Left renal pelvis (tissue), 4 donors: ENCODE measurements around the gene CDHR4. TPM values are rescaled to one million over a fixed set of nuclear protein-coding genes. Genes with fewer than 3 reads are reported as not detected.
"Not testable (repeated sequence)": the region's sequence is repeated elsewhere in the genome, so short reads cannot be mapped to it uniquely, and the experiment has no call there.

Source experiments
- DNase-seq, 4 donors: peaks; one replicate each; pipeline ENCODE4 v3.0.0-alpha.2; 2013; ENCODE audit warnings: low read depth in 4 of 4, low spot score in 3 of 4
- polyA plus RNA-seq, 4 donors: library from polyadenylated mRNA; unstranded; fragments of 120-200 nt; gene quantifications; one replicate each; pipeline ENCODE4 v1.2.1, GENCODE V29; 2013; ENCODE audit not compliant: insufficient read length in 4 of 4

CDHR4 gene
- polyA plus RNA-seq, 4 donors, result 0.12 TPM; not detected in 3

GRCh38 chr3:49782277-49782676, 17.4 kb downstream of the CDHR4 start:
- DNase-seq, result not testable (repeated sequence)

GRCh38 chr3:49781415-49782199, 18.1 kb downstream of the CDHR4 start:
- DNase-seq, result no peak

GRCh38 chr3:49780975-49781365, 18.7 kb downstream of the CDHR4 start:
- not testable (repeated sequence) for DNase-seq

DNA sequence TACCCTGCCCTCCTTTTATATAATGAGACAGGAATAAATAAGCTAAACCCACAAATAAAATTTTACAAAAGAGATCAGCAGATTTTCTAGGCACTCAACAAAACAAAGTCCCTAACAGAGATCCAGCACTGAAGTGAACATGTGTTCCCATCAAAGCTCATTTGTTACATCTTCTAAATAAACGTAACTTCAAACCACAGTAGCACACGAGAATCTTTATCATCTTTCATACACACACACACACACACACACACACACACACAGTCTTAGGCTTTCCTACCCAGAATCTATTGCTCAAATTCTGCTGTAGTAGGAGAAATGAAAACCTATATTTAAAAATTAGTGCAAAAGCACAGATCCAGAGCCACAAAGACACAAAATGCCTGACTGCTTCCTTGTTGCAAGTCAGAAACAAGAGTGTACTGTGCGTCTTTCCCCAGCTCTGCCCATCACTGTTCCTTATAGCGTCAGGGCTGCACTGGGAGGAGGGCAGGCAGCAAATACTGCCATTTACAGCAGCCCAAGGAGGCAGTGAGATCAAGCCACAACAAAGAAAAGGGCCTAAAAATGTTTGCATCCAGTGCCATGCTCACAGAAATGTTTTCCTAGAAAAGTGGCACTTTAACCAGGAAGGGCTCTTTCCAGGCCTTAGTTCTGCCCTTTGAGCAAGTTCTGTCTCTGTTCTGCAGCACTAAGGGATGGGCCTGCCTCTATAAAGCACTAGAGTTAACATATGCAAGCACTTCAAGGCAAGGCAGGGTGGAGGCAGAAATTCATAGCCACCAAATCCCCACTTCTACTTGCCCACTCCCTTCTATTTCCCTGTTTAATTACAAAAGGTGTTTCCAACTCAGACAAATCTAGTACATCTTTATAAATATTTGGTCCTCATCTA, 19.3 kb downstream of the CDHR4 start:
- no peak for DNase-seq

DNA sequence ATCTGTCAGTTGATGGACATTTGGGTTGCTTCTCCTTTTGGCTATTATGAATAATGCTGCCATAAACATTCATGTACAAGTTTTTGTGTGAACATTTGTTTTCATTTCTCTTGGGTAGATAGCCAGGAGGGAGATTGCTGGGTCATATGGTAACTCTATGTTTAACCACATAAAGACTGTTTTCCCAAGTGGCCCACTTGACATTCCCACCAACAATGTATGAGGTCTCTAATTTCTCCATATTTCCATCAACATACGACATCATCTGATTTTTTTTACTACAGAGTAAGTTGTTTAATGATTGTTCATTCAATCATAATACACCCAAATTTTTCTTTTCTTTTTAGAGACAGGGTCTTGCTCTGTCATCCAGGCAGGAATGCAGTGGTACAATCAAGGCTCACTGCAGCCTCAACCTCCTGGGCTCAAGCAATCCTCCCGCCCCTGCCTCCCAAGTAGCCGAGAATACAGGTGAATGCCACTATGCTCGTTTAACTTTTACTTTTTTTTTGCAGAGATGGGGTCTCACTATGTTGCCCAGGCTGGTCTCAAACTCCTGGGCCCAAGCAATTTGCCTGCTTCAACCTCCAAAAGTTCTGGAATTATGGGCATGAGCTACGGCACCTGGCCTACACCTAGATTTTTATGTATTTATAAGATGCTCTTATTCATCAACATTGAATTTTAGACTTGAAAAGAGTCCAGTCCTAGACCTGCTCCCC, 20.2 kb downstream of the CDHR4 start:
- DNase-seq, result no peak

GRCh38 chr3:49776101-49776500, 23.6 kb downstream of the CDHR4 start:
- not testable (repeated sequence) for DNase-seq

GRCh38 chr3:49775538-49775937, 24.1 kb downstream of the CDHR4 start:
- DNase-seq, result no peak

DNA sequence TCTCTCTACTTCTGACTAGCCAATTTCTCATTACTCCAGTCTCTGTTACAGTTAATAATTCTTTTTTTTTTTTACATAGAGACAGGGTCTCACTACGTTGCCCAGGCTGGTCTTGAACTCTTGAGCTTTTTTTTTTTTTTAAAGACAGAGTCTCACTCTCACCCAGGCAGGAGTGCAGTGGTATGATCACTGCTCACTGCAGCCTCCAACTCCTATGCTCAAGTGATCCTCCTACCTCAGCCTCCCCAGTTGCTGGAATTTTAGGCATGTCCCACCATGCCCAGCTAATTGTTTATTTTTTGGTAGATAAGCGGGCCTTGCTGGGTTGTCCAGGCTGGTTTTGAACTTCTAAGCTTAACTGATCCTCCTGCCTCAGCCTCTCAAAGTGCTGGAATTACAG, 27.0 kb downstream of the CDHR4 start:
- DNase-seq, result no peak

- DNase-seq, result no peak
Measured at GRCh38 chr3:49771340-49771938, 28.2 kb downstream of the CDHR4 start.

DNA sequence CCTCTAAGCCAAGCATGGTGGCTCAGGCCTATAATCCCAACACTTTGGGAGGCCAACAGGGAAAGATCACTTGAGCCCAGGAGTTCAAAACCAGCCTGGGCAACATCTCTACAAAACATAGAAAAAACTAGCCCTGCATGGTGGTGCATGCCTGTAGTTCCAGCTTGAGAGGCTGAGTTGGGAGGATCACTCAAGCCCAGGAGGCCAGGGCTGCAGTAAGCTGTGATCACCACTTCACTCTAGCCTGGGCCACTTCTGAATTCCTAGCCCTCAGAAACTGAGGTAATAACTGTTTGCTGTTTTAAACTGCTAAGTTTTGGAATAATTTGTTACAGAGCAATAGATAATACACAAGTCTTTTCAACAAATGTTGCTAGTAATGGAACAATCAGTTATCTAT, 29.7 kb downstream of the CDHR4 start:
- DNase-seq, result no peak

DNA sequence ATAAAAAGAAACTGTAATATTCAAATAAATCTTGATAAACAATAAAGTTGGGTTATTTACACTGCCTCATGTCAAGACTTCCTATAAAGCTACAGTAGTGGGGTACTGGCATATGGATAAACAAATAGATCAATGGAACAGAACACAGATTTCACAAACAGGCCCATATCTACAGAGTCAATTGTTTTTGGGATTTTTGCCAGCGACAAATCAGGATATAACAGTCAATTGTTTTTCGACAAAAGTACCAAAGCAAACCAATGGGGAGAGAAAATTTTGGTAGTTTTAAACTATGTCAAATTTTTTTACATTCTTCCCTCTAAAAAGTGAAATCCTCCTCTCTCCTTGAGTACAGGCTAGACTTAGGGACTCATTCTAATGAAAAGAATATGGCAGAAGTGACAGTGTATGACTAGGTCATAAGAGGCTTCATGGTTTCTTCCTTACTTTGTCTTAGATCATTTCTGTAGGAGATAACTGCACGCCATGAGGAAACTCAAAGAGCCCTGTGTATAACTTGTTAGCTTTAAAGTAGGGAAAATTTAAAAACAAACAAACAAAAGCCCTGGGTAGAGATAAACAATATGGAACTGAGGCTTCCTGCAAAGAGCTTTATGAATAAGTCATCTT, 30.3 kb downstream of the CDHR4 start:
- DNase-seq, result no peak

GRCh38 chr3:49763981-49764380, 35.7 kb downstream of the CDHR4 start:
- DNase-seq, result no peak

GRCh38 chr3:49761661-49762060, 38.0 kb downstream of the CDHR4 start:
- DNase-seq, result no peak

DNA sequence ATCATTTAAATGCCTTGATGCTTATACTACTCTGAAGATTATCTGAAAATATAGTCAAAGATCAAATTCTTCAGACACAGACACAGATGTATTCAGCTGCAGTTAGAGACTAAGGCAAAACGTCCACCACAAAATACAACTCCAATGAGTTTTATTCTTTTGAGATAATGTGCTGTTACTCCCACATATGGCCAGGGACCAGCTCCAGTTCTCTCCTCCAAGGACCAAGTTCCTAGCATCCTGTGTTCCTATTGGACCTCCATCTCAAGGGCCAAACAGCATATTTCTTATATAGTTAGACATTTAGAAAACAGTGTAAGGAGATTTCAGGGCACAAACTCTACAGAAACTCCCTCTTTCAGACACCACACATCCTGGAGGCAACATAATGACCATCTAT, 40.4 kb downstream of the CDHR4 start:
- no peak for DNase-seq

GRCh38 chr3:49757197-49757596, 42.5 kb downstream of the CDHR4 start:
- DNase-seq, result no peak

- DNase-seq, result no peak
Measured at GRCh38 chr3:49756036-49756435, 43.6 kb downstream of the CDHR4 start.

DNA sequence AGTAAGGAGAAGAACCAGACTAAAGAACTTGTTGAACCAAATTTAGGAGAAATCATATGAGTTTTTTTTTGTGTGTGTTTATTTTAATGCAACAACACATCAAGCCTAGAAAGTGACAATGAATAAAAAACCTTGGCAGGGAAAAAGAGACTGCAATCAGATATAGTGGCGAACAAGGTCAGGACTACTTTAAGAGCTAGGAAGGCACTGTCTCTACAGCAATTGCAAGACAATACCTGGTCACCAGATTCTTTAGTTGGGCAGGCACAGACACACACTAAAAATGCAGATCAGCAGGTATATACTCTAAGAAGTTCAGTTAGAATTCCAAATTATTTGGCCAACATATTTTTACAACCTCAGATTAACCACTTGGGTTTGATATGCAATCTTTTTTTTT, 45.1 kb downstream of the CDHR4 start:
- no peak for DNase-seq

GRCh38 chr3:49751501-49751900, 48.2 kb downstream of the CDHR4 start:
- DNase-seq, result no peak

DNA sequence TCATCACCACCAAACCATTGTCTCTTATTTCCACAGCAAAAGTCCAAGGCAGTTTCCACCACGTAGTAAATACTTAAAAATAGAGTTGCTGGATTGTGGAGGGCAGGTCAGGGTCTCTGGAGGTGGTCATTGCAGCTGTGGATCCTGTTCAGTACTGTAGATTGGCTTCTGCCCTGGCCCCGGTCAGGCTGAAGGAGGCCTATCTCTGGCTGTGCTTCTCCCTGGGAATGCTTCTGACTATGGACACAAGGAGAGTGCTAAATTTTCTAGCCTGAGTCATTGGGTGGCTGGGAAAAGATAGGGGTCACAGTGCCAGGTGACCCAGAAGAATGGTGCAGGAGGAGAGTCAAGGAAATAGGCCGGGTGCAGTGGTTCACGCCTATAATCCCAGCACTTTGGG, 49.6 kb downstream of the CDHR4 start:
- no peak for DNase-seq

DNA sequence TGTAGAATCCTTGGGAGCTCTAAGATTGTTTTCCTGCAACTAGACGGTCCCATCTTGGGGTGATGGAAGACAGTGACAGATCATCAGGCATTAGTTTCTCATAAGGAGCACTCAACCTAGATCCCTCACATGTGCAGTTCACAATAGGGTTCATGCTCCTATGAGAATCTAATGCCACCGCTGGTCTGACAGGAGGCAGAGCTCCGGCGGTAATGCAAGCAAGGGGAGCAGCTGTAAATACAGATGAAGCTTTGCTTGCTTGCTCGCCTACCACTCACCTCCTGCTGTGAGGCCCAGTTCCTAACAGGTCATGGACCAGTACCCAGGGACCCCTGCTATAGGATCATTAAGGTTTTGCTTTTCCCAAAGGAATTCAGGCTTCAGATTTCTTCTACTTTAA, 50.8 kb downstream of the CDHR4 start:
- DNase-seq, result not testable (repeated sequence)
